Tibial artery (tissue), 4 donors: ENCODE results near the gene MYRIP.

Source experiments
- DNase-seq, 2 donors: peaks; one replicate each; pipeline ENCODE4 v3.0.0-alpha.2; 2019
- H3K27ac ChIP-seq, 2 donors: fragments of 200-600 bp; sonication (generic) in 1 of 2; 1 replicate in 1 of 2; 2 replicates in 1 of 2; pipeline ENCODE4 v1.5.1; 2018 to 2019; ENCODE audit warnings: mild to moderate bottlenecking in 1 of 2
- H3K27me3 ChIP-seq, 2 donors: fragments of 200-600 bp; sonication (generic) in 1 of 2; one replicate each; pipeline versions ENCODE4 v1.5.1 to v1.6.0; 2016 to 2019
- H3K36me3 ChIP-seq, 3 donors: fragments of 200-600 bp; sonication (generic) in 2 of 3; one replicate each; pipeline ENCODE4 v1.5.1; 2016 to 2019; ENCODE audit warnings: mild to moderate bottlenecking in 2 of 3
- H3K4me1 ChIP-seq, 4 donors: fragments of 200-600 bp; sonication (generic) in 2 of 4; 1 replicate in 3 of 4; 2 replicates in 1 of 4; pipeline ENCODE4 v1.5.1; 2016 to 2019
- H3K4me3 ChIP-seq, 2 donors: fragments of 200-600 bp; sonication (generic) in 1 of 2; 1 replicate in 1 of 2; 2 replicates in 1 of 2; pipeline ENCODE4 v1.5.1; 2018 to 2019; ENCODE audit warnings: mild to moderate bottlenecking in 2 of 2
- H3K9me3 ChIP-seq, 3 donors: fragments of 200-600 bp; sonication (generic) in 1 of 3; one replicate each; pipeline ENCODE4 v1.5.1; 2016 to 2019
- CTCF ChIP-seq, 2 experiments: fragments of 200-600 bp in 1 of 2; fragments of 450-650 bp in 1 of 2; IDR thresholded peaks; one replicate each; pipeline ENCODE4 v1.5.1; 2017 to 2019; ENCODE audit warnings: antibody characterized with exemption in 2 of 2, mild to moderate bottlenecking in 1 of 2, moderate library complexity in 1 of 2
- intact Hi-C: fragments of 100-400 bp; cut with DNase I; formaldehyde crosslinking; loops from one replicate; pipeline ENCODE4 v1.15.0; 2023; ENCODE audit warnings: low total_unique reads

MYRIP gene

DNA sequence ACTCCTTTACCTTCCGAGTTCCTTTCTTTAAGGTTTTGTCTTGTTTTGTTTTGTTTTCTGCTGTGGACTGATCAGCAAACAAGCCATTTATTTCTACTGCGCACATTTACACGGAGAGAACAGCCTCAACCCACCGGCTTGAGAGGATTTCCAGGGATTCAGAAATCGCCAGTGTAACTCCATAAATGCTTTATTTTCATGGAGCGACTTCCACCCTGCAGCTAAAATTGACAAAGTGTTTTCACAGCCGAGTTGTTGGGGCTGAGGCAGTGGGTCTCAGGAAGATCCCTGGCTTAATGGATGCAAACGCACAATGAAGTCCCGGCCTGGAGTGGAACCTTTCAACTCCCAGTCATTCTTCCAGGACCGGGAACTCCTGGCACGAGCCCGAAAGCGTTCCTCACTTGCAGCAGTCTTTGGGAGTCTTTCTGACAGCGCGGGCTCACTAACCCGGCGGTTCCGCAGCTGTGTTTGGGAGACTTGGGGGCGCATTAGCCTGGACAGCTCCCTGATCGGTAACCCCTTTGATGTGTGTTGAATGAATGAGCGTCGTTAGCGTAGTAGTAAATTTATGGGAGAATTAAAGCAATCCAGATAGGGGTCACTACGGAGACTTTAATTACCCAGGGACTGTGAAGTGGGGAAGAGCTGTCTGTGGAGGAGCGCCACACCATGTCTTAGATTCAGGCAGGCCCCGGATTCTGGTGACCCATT lies 785 bp upstream of the MYRIP start:
- TF ChIP-seq CTCF (IDR thresholded peaks at IDR 0.05), result no peak
- Histone ChIP-seq H3K36me3 (no peaks in the 10 kb centered on the region), H3K4me1 (peaks cover 0 to 29% (median 15%) of the 10 kb centered on the region in 4 donors), H3K27me3 (peaks cover 0 to 21% of the 10 kb centered on the region in 2 donors), H3K9me3 (no peaks in the 10 kb centered on the region), H3K27ac (peak overlapping the region; percentile 64 to 68), H3K4me3 (peak overlapping the region; percentile 68 to 84)
- intact Hi-C loops, result no loop called here
- DNase-seq, result no peak

DNA sequence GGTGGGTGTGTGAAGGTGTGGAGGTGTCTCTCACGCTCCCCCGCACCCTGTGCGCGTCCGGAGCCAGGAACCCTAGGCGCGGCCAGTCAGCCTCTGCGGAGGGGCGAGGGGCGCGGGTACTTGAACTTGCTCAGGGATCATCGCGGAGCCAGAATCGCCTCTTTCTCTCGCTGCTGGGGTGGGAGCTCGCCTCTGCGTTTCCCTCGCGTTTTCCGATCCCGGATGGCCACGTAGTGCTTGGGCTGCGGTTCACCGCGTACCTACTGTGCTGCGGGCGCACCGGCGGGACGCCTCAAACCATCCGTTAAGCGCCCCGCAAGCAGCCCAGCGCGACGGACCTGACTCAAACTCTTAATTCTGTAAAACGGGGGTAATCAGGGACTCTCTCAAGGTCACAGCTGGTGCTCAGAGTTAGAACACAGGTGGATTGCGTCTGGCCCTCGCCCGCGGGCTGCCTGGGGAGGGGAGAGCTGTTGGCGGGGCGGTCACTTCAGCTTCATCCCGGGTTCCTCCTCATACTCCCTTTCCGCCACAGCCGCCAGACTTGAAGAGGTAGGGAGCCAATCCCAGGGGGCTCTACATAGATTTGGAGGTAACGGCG lies 686 bp downstream of the MYRIP start:
- no peak for DNase-seq
- intact Hi-C loops, result no loop called here
- peaks cover 0 to 21% of the 10 kb centered on the region in 2 donors for H3K27me3 ChIP-seq
- no peaks in the 10 kb centered on the region for H3K9me3 ChIP-seq
- peaks cover 0 to 29% (median 15%) of the 10 kb centered on the region in 4 donors for H3K4me1 ChIP-seq
- H3K4me3 ChIP-seq, result peak overlapping the region; percentile 68 to 84
- TF ChIP-seq CTCF (IDR thresholded peaks at IDR 0.05), result no peak
- no peaks in the 10 kb centered on the region for H3K36me3 ChIP-seq
- peak overlapping the region; percentile 62 to 67 for H3K27ac ChIP-seq

DNA sequence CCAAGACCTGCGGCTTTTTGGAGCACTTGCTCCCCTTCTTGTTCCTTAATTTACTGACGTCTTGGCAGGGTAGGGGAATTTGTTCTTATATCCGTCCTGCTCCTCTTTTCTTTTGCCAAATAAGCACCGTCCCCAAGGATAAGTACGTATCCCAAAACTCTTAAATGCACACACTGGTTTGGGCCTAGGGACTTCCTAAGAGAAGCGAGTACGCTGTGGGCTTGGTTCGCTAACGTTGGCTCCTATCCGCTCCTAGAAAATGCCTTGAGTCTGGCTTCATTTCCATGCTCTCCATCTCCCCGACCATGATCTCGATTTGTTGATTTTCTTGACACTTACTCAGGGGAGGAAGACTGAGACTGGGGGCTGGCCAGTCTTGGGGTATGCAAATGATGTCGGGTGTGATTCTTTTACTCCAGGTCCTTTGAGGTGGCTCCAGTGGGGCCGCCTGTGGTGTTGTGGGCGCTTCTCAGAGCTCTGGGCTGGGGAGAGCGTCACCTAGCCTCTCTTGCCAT lies 1.3 kb downstream of the MYRIP start:
- peaks cover 0 to 21% of the 10 kb centered on the region in 2 donors for H3K27me3 ChIP-seq
- no peaks in the 10 kb centered on the region for H3K9me3 ChIP-seq
- no peak for TF ChIP-seq CTCF (IDR thresholded peaks at IDR 0.05)
- intact Hi-C loops, result no loop called here
- H3K27ac ChIP-seq, result no peak overlapping the region
- no peak for DNase-seq
- peak overlapping the region; percentile 68 to 84 for H3K4me3 ChIP-seq
- no peaks in the 10 kb centered on the region for H3K36me3 ChIP-seq
- H3K4me1 ChIP-seq, result peaks cover 0 to 29% (median 15%) of the 10 kb centered on the region in 4 donors

- Histone ChIP-seq H3K4me1 (peaks cover 0 to 26% (median 15%) of the 10 kb centered on the region in 4 donors), H3K27ac (no peak overlapping the region), H3K36me3 (no peaks in the 10 kb centered on the region), H3K9me3 (no peaks in the 10 kb centered on the region), H3K4me3 (no peak overlapping the region), H3K27me3 (peaks cover 0 to 21% of the 10 kb centered on the region in 2 donors)
- TF ChIP-seq CTCF (IDR thresholded peaks at IDR 0.05), result no peak
- DNase-seq, result no peak
- intact Hi-C loops, result no loop called here
Observed at GRCh38 chr3:39811561-39811960, 2.2 kb downstream of the MYRIP start.

DNA sequence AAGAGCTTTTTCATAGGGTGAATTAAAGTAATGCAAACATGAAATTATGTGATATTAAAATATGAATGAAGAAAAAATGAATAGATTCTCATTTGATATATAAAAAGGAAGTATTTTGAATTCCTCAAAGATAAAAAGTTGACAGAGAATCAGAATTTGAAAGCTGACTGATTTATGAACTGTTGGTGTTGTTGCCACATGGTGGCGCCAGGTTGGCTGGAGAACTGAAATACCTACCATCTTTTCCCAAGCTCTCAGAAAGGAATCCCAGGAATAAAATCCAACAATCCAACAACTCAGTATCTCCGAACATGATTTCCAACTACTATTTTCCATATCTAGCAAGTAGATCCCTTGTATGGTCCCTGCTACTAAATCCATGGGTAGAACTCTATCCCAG lies 3.1 kb downstream of the MYRIP start:
- H3K9me3 ChIP-seq, result no peaks in the 10 kb centered on the region
- H3K27ac ChIP-seq, result no peak overlapping the region
- peaks cover 0 to 21% of the 10 kb centered on the region in 2 donors for H3K27me3 ChIP-seq
- intact Hi-C loops, result no loop called here
- H3K4me3 ChIP-seq, result no peak overlapping the region
- no peak for DNase-seq
- peak in 1 of 2 experiments; percentile 23 for TF ChIP-seq CTCF (IDR thresholded peaks at IDR 0.05)
- H3K36me3 ChIP-seq, result no peaks in the 10 kb centered on the region
- H3K4me1 ChIP-seq, result peaks cover 0 to 23% (median 15%) of the 10 kb centered on the region in 4 donors
